MM.1S (cell line): ENCODE results near the gene SLC39A7.
A peak's percentile ranks its signal among the peaks of the same experiment; 100 is the strongest.

Experiments used
- DNase-seq: peaks from one replicate; pipeline ENCODE4 v3.0.0-alpha.2; 2015
- H2AFZ ChIP-seq: fragments of 300-600 bp; sonication (generic); 2 replicates; pipeline ENCODE4 v1.6.0; 2016; ENCODE audit warnings: antibody characterized with exemption, low read length
- H3F3A ChIP-seq: fragments of 300-600 bp; sonication (generic); 2 replicates; pipeline ENCODE4 v1.6.1; 2016; ENCODE audit warnings: mild to moderate bottlenecking, antibody characterized with exemption, low read length, moderate library complexity, mixed read lengths; ENCODE audit not compliant: insufficient read depth
- H3K27ac ChIP-seq: fragments of 300-600 bp; sonication (generic); 2 replicates; pipeline ENCODE4 v1.5.1; 2016; ENCODE audit warnings: mild to moderate bottlenecking, low read length
- H3K27me3 ChIP-seq: fragments of 300-600 bp; sonication (generic); replicated peaks from 2 replicates; pipeline ENCODE4 v1.6.0; 2016; ENCODE audit warnings: low read length; ENCODE audit not compliant: insufficient read depth
- H3K36me3 ChIP-seq: fragments of 300-600 bp; sonication (generic); replicated peaks from 2 replicates; pipeline ENCODE4 v1.6.1; 2016; ENCODE audit warnings: mild to moderate bottlenecking, low read length, mixed read lengths; ENCODE audit not compliant: insufficient read depth
- H3K4me1 ChIP-seq: fragments of 300-600 bp; sonication (generic); 2 replicates; pipeline ENCODE4 v1.6.1; 2016; ENCODE audit warnings: low read length, mixed read lengths
- H3K4me2 ChIP-seq: fragments of 300-600 bp; sonication (generic); 2 replicates; pipeline ENCODE4 v1.6.0; 2016; ENCODE audit warnings: low read depth, low read length
- H3K4me3 ChIP-seq: fragments of 300-600 bp; sonication (generic); 2 replicates; pipeline ENCODE4 v1.5.1; 2016; ENCODE audit warnings: low read length, mixed read lengths
- H3K79me2 ChIP-seq: fragments of 300-600 bp; sonication (generic); 2 replicates; pipeline ENCODE4 v1.6.1; 2016; ENCODE audit warnings: mixed run types, low read length, mixed read lengths
- H3K9ac ChIP-seq: fragments of 300-600 bp; sonication (generic); 2 replicates; pipeline ENCODE4 v1.6.1; 2016; ENCODE audit warnings: low read length, mixed read lengths
- H3K9me2 ChIP-seq: fragments of 300-600 bp; sonication (generic); replicated peaks from 2 replicates; pipeline ENCODE4 v1.6.1; 2016; ENCODE audit warnings: mild to moderate bottlenecking, low read length, mixed read lengths; ENCODE audit not compliant: insufficient read depth
- H3K9me3 ChIP-seq: fragments of 300-600 bp; sonication (generic); replicated peaks from 2 replicates; pipeline ENCODE4 v1.6.1; 2016; ENCODE audit warnings: mild to moderate bottlenecking, low read length, mixed read lengths; ENCODE audit not compliant: insufficient read depth
- H4K20me1 ChIP-seq: fragments of 300-600 bp; sonication (generic); 2 replicates; pipeline ENCODE4 v1.6.1; 2016; ENCODE audit warnings: mild to moderate bottlenecking, low read length, moderate library complexity, mixed read lengths; ENCODE audit not compliant: insufficient read depth
- CTCF ChIP-seq: fragments of 300-600 bp; sonication (generic); IDR thresholded peaks from 2 replicates; pipeline ENCODE4 v1.5.1; 2016; ENCODE audit warnings: antibody characterized with exemption, low read length, mixed read lengths
- EZH2 ChIP-seq: fragments of 300-600 bp; sonication (generic); optimal IDR thresholded peaks from 2 replicates; pipeline ENCODE3; 2017; ENCODE audit warnings: low read depth, mild to moderate bottlenecking, antibody characterized with exemption, low read length, mixed read lengths
- EZH2phosphoT487 ChIP-seq: fragments of 300-600 bp; sonication (generic); IDR thresholded peaks from 2 replicates; pipeline ENCODE4 v1.6.1; 2018; ENCODE audit warnings: antibody characterized with exemption, low read length

The SLC39A7 gene

GRCh38 chr6:33172688-33173534 lies 27.8 kb upstream of the SLC39A7 start:
- no peaks in the 10 kb centered on the region for H3K36me3 ChIP-seq
- no peak overlapping the region for H3K27ac ChIP-seq
- no peaks in the 10 kb centered on the region for H3K9me3 ChIP-seq
- H4K20me1 ChIP-seq = no peaks in the 10 kb centered on the region
- H3F3A ChIP-seq = no peaks in the 10 kb centered on the region
- H3K27me3 ChIP-seq = peaks cover 44% of the 10 kb centered on the region
- no peak for TF ChIP-seq EZH2
- TF ChIP-seq CTCF = peak; percentile 60
- H3K4me2 ChIP-seq = no peak overlapping the region
- H2AFZ ChIP-seq = no peak overlapping the region
- DNase-seq = no peak
- H3K4me3 ChIP-seq = no peak overlapping the region
- H3K9me2 ChIP-seq = no peaks in the 10 kb centered on the region
- H3K9ac ChIP-seq = no peak overlapping the region
- H3K79me2 ChIP-seq = no peaks in the 10 kb centered on the region
- no peaks in the 10 kb centered on the region for H3K4me1 ChIP-seq

- H3K4me3 ChIP-seq = no peak overlapping the region
- H3K27me3 ChIP-seq = peaks cover 45% of the 10 kb centered on the region
- no peaks in the 10 kb centered on the region for H3K9me2 ChIP-seq
- H3K4me2 ChIP-seq = no peak overlapping the region
- TF ChIP-seq EZH2phosphoT487 = no peak
- TF ChIP-seq CTCF = no peak
- TF ChIP-seq EZH2 = no peak
- H4K20me1 ChIP-seq = no peaks in the 10 kb centered on the region
- no peaks in the 10 kb centered on the region for H3K9me3 ChIP-seq
- H3K27ac ChIP-seq = no peak overlapping the region
- no peak for DNase-seq
- no peaks in the 10 kb centered on the region for H3K4me1 ChIP-seq
- no peak overlapping the region for H2AFZ ChIP-seq
- H3K79me2 ChIP-seq = no peaks in the 10 kb centered on the region
- H3K9ac ChIP-seq = no peak overlapping the region
- H3K36me3 ChIP-seq = no peaks in the 10 kb centered on the region
- H3F3A ChIP-seq = no peaks in the 10 kb centered on the region
Measured at GRCh38 chr6:33173535-33174180, 27.0 kb upstream of the SLC39A7 start.

GRCh38 chr6:33174784-33175183 lies 25.9 kb upstream of the SLC39A7 start:
- Histone ChIP-seq H3K36me3 (no peaks in the 10 kb centered on the region), H3K9me2 (no peaks in the 10 kb centered on the region), H4K20me1 (no peaks in the 10 kb centered on the region), H3K4me1 (no peaks in the 10 kb centered on the region), H3K9me3 (no peaks in the 10 kb centered on the region), H3K4me2 (no peak overlapping the region), H3K79me2 (no peaks in the 10 kb centered on the region), H3K4me3 (no peak overlapping the region), H3K9ac (no peak overlapping the region), H3F3A (no peaks in the 10 kb centered on the region), H3K27ac (no peak overlapping the region), H2AFZ (no peak overlapping the region), H3K27me3 (peaks cover 45% of the 10 kb centered on the region)
- no peak for DNase-seq
- TF ChIP-seq EZH2phosphoT487 = no peak
- no peak for TF ChIP-seq EZH2
- no peak for TF ChIP-seq CTCF
